Common myeloid progenitor, CD34-positive (primary cell): Measurements from ENCODE around the gene RBM47.

Experiments
- CTCF ChIA-PET: fragments of 350-600 bp; sonication (Branson Sonifier 250); formaldehyde crosslinking; loops from one replicate; lab custom pipeline; 2021; ENCODE audit warnings: antibody characterized with exemption; lab: Charles Lee
- POLR2A ChIA-PET: fragments of 350-600 bp; sonication (Branson Sonifier 250); formaldehyde crosslinking; loops from one replicate; lab custom pipeline; 2021; ENCODE audit warnings: antibody characterized with exemption; lab: Charles Lee
- DNase-seq, 3 donors: peaks; one replicate each; pipeline versions ENCODE4 v3.0.0 to v3.0.0-alpha.2; 2013
- H3K27ac ChIP-seq, 2 experiments: 1 replicate in 1 of 2; 2 replicates in 1 of 2; pipeline ENCODE4 v1.7.0; 2013; ENCODE audit warnings: inconsistent platforms in 2 of 2, low read length in 2 of 2, mild to moderate bottlenecking in 2 of 2, low read depth in 1 of 2, moderate library complexity in 1 of 2; ENCODE audit not compliant: severe bottlenecking in 2 of 2, insufficient read depth in 1 of 2, poor library complexity in 1 of 2
- H3K27me3 ChIP-seq, 5 experiments: replicated peaks in 2 of 5; 1 replicate in 3 of 5; 2 replicates in 2 of 5; pipeline versions ENCODE4 v1.6.1 to v1.7.0; 2013; ENCODE audit warnings: low read length in 4 of 5, mild to moderate bottlenecking in 2 of 5, moderate library complexity in 2 of 5, inconsistent platforms in 1 of 5; ENCODE audit not compliant: insufficient read depth in 5 of 5, control insufficient read depth in 4 of 5
- H3K36me3 ChIP-seq, 4 experiments: 1 replicate in 2 of 4; 2 replicates in 2 of 4; pipeline versions ENCODE4 v1.6.1 to v1.7.0; 2013; ENCODE audit warnings: low read length in 3 of 4, control low read depth in 1 of 4, mild to moderate bottlenecking in 1 of 4; ENCODE audit not compliant: control insufficient read depth in 4 of 4, insufficient read depth in 4 of 4
- H3K4me1 ChIP-seq, 4 experiments: 1 replicate in 3 of 4; 2 replicates in 1 of 4; pipeline versions ENCODE4 v1.6.1 to v1.7.1; 2013; ENCODE audit warnings: low read length in 3 of 4, mild to moderate bottlenecking in 3 of 4, control low read depth in 1 of 4, inconsistent platforms in 1 of 4, moderate library complexity in 1 of 4; ENCODE audit not compliant: control insufficient read depth in 4 of 4, insufficient read depth in 4 of 4; ENCODE audit errors: control extremely low read depth in 1 of 4
- H3K4me3 ChIP-seq, 7 experiments: 1 replicate in 4 of 7; 2 replicates in 3 of 7; pipeline versions ENCODE4 v1.5.1 to v1.7.0; 2013; ENCODE audit warnings: mild to moderate bottlenecking in 7 of 7, low read length in 6 of 7, moderate library complexity in 6 of 7, inconsistent platforms in 2 of 7, low read depth in 2 of 7, control low read depth in 1 of 7; ENCODE audit not compliant: insufficient read depth in 4 of 7, control insufficient read depth in 1 of 7; ENCODE audit errors: extremely low read depth in 1 of 7
- H3K9me3 ChIP-seq, 5 experiments: 1 replicate in 4 of 5; 2 replicates in 1 of 5; pipeline versions ENCODE4 v1.6.1 to v1.7.1; 2013; ENCODE audit warnings: low read length in 4 of 5, mild to moderate bottlenecking in 2 of 5, inconsistent platforms in 1 of 5, low read depth in 1 of 5, moderate library complexity in 1 of 5; ENCODE audit not compliant: control insufficient read depth in 4 of 5, insufficient read depth in 2 of 5; ENCODE audit errors: control extremely low read depth in 1 of 5
- WGBS: methylation state at CpG from one replicate; pipeline ENCODE4 v1.1.5; 2013; ENCODE audit not compliant: insufficient coverage; 5-methylcytosine and 5-hydroxymethylcytosine counted together

Gene RBM47

DNA sequence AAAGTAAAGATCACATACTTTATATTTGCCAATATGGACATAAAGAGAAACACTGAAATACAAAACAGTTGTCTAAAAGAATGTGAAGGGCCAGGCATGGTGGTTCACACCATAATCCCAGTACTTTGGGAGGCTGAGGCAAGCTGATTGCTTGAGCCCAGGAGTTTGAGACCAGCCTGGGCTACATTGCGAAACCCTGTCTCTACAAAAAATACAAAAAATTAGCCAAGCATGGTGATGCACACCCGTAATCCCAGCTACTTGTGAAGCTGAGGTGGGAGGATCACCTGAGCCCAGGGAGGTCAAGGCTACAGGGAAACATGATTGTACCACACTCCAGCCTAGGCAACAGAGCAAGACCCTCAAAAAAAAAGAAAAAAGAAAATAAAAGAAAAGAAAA lies 11.8 kb downstream of the RBM47 start:
- Histone ChIP-seq H3K36me3 (no peaks in the 10 kb centered on the region), H3K9me3 (no peaks in the 10 kb centered on the region), H3K27ac (no peak overlapping the region), H3K4me3 (no peak overlapping the region), H3K27me3 (peaks cover 0 to 1% (median 0%) of the 10 kb centered on the region in 5 experiments), H3K4me1 (peaks cover 0 to 24% (median 10%) of the 10 kb centered on the region in 4 experiments)
- ChIA-PET CTCF (no interaction called here), POLR2A (no interaction called here)
- 100% methylated on average over 1 of the region's 2 CpGs for WGBS
- no peak for DNase-seq

DNA sequence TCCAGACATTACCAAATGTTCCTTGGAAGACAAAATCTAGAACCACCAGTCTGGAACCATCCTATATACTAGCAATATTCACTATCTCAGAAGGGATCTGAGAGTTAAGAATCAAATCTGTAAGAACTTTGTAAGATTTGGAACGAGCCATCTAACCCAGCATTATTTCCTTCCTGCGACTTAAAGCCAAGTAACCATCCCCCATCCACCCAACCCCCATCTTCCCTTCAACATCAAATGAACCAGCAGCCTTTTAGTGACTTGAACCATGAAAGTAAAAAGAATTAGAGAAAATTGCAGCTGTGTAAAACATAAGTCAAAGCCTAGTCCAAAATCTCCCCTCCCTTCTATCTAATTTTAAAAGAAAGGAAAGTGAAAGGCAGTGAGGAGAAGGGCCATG lies 15.6 kb downstream of the RBM47 start:
- no peak overlapping the region for H3K27ac ChIP-seq
- CTCF ChIA-PET, result interaction anchor here (0.6 kb wide), 1 partner anchor 65 kb away, joined by 3 read pairs; no protein-coding TSS in a partner anchor
- no CpG with 5 or more reads among the region's 2 CpGs for WGBS

DNA sequence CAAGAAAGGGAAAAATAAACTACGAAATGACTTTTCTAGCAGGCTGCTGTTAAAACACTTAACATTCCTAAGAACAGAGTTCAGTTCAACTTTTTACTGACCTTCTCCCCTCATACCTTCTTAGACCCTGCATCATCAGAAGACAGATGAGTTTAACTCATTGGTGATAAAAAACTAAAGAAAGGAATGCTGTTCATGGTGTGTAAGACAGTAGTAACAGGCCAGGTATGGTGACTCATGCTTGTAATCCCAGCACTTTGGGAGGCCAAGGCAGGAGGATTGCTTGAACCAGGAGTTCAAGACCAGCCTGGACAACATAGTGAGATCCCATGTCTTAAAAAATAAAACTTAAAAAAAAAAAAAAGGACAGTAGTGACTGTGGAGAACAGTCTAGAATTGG lies 16.2 kb downstream of the RBM47 start:
- Histone ChIP-seq H3K27me3 (no peaks in the 10 kb centered on the region), H3K27ac (no peak overlapping the region), H3K9me3 (no peaks in the 10 kb centered on the region), H3K36me3 (no peaks in the 10 kb centered on the region), H3K4me3 (no peak overlapping the region), H3K4me1 (peaks cover 0 to 2% (median 0%) of the 10 kb centered on the region in 4 experiments)
- DNase-seq, result no peak
- ChIA-PET CTCF (interaction anchor here (0.6 to 1.5 kb wide), 2 partner anchors 8 to 65 kb away, joined by 3 read pairs; no protein-coding TSS in a partner anchor), POLR2A (no interaction called here)
- WGBS, result no CpG with 5 or more reads among the region's 1 CpG

More for the DNA sequence above, 15.6 kb downstream of the RBM47 start:
- no peaks in the 10 kb centered on the region for H3K9me3 ChIP-seq
- DNase-seq, result no peak
- H3K27me3 ChIP-seq, result no peaks in the 10 kb centered on the region
- H3K4me1 ChIP-seq, result peaks cover 0 to 2% (median 0%) of the 10 kb centered on the region in 4 experiments
- no peaks in the 10 kb centered on the region for H3K36me3 ChIP-seq
- POLR2A ChIA-PET, result interaction anchor here (0.5 kb wide), 1 partner anchor 36 kb away, joined by 4 read pairs; no protein-coding TSS in a partner anchor
- H3K4me3 ChIP-seq, result no peak overlapping the region

DNA sequence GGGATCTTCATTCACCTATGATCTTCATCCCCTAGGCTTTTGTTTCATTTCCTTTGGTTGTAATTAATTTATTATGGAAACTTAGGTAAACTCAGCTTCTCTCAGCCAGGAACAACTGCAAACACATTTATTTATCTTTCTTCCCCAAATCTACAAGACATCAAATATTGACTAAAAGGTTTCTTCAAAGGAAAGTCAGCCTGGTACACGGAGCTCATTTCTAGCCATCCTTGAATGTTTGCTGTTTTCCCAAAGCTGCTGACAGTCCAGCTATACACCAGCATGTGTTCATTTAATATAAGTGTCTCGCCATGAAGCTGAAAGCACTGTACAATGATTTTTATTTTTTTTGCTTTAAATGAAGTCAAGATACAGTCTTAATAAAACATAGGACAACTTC lies 16.8 kb downstream of the RBM47 start:
- no peak overlapping the region for H3K4me3 ChIP-seq
- no peaks in the 10 kb centered on the region for H3K36me3 ChIP-seq
- no peaks in the 10 kb centered on the region for H3K27me3 ChIP-seq
- DNase-seq, result no peak
- 100% methylated on average over 1 of the region's 2 CpGs for WGBS
- H3K9me3 ChIP-seq, result no peaks in the 10 kb centered on the region
- POLR2A ChIA-PET, result interaction anchor here (0.6 kb wide), 1 partner anchor 1870 kb away, joined by 4 read pairs; no protein-coding TSS in a partner anchor
- CTCF ChIA-PET, result interaction anchor here (1.5 kb wide), 1 partner anchor 8 kb away, joined by 3 read pairs; no protein-coding TSS in a partner anchor
- H3K4me1 ChIP-seq, result peaks cover 0 to 2% (median 0%) of the 10 kb centered on the region in 4 experiments
- H3K27ac ChIP-seq, result no peak overlapping the region

DNA sequence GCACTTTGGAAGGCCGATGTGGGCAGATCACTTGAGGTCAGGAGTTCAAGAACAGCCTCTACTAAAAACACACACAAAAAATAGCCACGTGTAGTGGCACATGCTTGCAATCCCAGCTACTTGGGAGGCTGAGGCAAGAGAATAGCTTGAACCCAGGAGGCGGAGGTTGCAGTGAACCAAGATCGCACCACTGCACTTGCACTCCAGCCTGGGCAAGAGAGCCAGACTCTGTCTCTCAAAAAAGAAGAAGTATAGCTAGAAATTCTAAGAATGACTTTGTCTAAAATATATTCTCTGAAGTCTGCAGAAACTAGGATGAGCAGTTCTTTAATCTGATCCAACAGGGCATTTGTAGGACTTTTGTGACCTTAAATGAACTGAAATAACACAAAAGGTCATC lies 17.4 kb downstream of the RBM47 start:
- Histone ChIP-seq H3K9me3 (no peaks in the 10 kb centered on the region), H3K27ac (no peak overlapping the region), H3K4me1 (peaks cover 0 to 2% (median 0%) of the 10 kb centered on the region in 4 experiments), H3K27me3 (no peaks in the 10 kb centered on the region), H3K4me3 (no peak overlapping the region), H3K36me3 (no peaks in the 10 kb centered on the region)
- no peak for DNase-seq
- ChIA-PET CTCF (interaction anchor here (1.5 kb wide), 1 partner anchor 9 kb away, joined by 3 read pairs; no protein-coding TSS in a partner anchor), POLR2A (interaction anchor here (0.6 kb wide), 1 partner anchor 1869 kb away, joined by 4 read pairs; no protein-coding TSS in a partner anchor)
- 98% methylated on average over 4 of the region's 4 CpGs for WGBS

DNA sequence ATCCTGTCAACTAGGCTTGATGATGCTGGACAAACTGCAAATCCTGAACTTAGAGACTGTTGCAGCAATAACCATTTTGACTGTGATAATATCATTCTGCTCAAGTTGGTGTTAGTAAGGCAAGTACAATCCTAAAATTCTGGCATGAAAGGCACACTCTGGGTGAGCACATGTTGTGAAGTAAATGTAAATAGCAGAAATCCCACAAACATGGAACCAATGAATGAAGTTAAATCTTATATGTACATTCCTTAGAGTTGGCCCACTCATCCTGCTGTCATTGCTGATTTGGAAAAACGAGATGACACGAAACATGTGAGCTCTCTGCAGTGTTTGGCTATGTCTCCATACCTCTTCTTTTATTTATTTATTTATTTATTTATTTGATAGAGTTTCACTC lies 21.0 kb downstream of the RBM47 start:
- no peaks in the 10 kb centered on the region for H3K9me3 ChIP-seq
- H3K36me3 ChIP-seq, result no peaks in the 10 kb centered on the region
- no peak for DNase-seq
- H3K27ac ChIP-seq, result no peak overlapping the region
- ChIA-PET POLR2A (no interaction called here), CTCF (no interaction called here)
- H3K4me1 ChIP-seq, result peaks cover 0 to 2% (median 0%) of the 10 kb centered on the region in 4 experiments
- H3K4me3 ChIP-seq, result no peak overlapping the region
- no peaks in the 10 kb centered on the region for H3K27me3 ChIP-seq
- no CpG with 5 or more reads among the region's 2 CpGs for WGBS

DNA sequence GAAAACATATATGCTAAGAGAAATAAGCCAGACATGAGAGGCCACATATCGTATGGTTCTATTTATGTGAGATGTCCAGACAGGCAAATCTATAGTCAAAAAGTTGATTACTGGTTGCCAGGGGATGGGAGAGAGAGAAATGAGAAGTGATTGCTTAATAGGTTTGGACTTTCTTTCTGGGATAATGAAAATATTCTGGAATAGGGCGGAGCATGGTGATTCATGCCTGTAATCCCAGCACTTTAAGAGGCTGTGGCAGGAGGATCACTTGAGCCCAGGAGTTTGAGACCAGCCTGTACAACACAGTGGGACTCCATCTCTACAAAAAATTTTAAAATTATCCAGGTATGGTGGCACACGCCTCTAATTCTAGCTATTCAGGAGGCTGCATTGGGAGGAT lies 22.4 kb downstream of the RBM47 start:
- Histone ChIP-seq H3K27ac (no peak overlapping the region), H3K4me3 (no peak overlapping the region), H3K36me3 (no peaks in the 10 kb centered on the region), H3K27me3 (no peaks in the 10 kb centered on the region), H3K9me3 (no peaks in the 10 kb centered on the region), H3K4me1 (no peaks in the 10 kb centered on the region)
- 94% methylated on average over 2 of the region's 3 CpGs for WGBS
- ChIA-PET POLR2A (no interaction called here), CTCF (no interaction called here)
- no peak for DNase-seq
